ENCODE measurements around the gene TNIK.

DNA sequence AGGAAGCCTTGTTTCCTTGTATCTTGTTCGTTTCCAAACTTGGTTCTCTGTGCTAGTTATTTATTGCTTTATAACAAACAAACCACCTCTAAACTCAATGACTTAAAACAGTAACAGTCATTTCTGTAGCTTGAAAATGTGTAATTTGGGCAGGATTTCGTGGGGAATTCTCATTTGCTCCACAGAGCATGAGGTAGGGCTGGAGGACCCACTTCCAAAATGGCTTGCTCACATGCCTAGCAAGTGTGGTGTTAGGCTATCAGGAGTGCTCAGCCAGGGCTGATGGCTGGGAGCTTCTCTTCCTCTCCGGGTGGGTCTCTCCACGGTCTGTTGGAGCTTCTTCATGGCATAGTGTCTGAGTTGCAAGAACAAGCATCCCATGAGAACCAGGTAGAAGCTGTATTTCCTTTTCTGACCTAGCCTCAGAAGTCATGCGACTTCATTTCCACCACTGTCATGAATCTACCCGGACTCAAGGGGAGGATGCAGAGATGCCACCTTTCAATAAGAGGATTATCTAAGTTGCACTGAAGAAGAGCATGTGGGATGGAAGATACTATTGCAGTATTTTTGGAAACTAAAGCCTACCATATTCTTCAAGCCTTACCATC is 8.2 kb upstream of the TNIK start:
- no peak for TF ChIP-seq CTCF (IDR thresholded peaks at IDR 0.05; ENCODE audit: low read depth, low read length)
- no peak for TF ChIP-seq EZH2phosphoT487 (IDR thresholded peaks at IDR 0.05; ENCODE audit: low read depth)
